Measurements from ENCODE around the gene CCDC157.
"Not testable (repeated sequence)": the region's sequence is repeated elsewhere in the genome, so short reads cannot be mapped to it uniquely, and the experiment has no call there.

The CCDC157 gene

GRCh38 chr22:30336752-30337460 lies 19.9 kb upstream of the CCDC157 start:
- ChIA-PET POLR2A (interaction anchor here (1.6 kb wide), 1 partner anchor 10 kb away, joined by 7 read pairs; the partner anchor contains the start of gene TBC1D10A), CTCF (interaction anchor here (0.7 to 1.8 kb wide), 4 partner anchors 10 to 231 kb away, joined by 4 to 6 read pairs (median 4); partner anchors contain the start of gene TBC1D10A)
- H3K36me3 ChIP-seq (ENCODE audit: control insufficient read depth in 2 of 2, insufficient read depth in 1 of 2, low read length in 2 of 2), result peaks cover 66 to 99% of the 10 kb centered on the region in 2 experiments
- no peak for TF ChIP-seq ZNF449 (tag by site-specific recombination; IDR thresholded peaks at IDR 0.05)
- TF ChIP-seq ZNF404 (tag by site-specific recombination; IDR thresholded peaks at IDR 0.05), result no peak
- no peak overlapping the region for H3K27ac ChIP-seq (ENCODE audit: extremely low read depth, low read depth, low read length)
- H3K4me1 ChIP-seq (ENCODE audit: control insufficient read depth, insufficient read depth, low read length), result no peaks in the 10 kb centered on the region
- H3K9me3 ChIP-seq (ENCODE audit: control insufficient read depth, insufficient read depth, low read depth, low read length), result no peaks in the 10 kb centered on the region
- H3K4me3 ChIP-seq (ENCODE audit: low read depth, low read length), result no peak overlapping the region

GRCh38 chr22:30337461-30337778 lies 19.4 kb upstream of the CCDC157 start:
- Histone ChIP-seq H3K4me3 (ENCODE audit: low read depth, low read length) (no peak overlapping the region), H3K36me3 (ENCODE audit: control insufficient read depth in 2 of 2, insufficient read depth in 1 of 2, low read length in 2 of 2) (peaks cover 71 to 100% of the 10 kb centered on the region in 2 experiments), H3K27ac (ENCODE audit: extremely low read depth, low read depth, low read length) (no peak overlapping the region), H3K4me1 (ENCODE audit: control insufficient read depth, insufficient read depth, low read length) (no peaks in the 10 kb centered on the region), H3K9me3 (ENCODE audit: control insufficient read depth, insufficient read depth, low read depth, low read length) (no peaks in the 10 kb centered on the region)
- CTCF ChIA-PET, result interaction anchor here (1.2 to 1.8 kb wide), 2 partner anchors 11 to 49 kb away, joined by 4 read pairs; partner anchors contain the start of gene TBC1D10A
- POLR2A ChIA-PET, result no interaction called here
- TF ChIP-seq ZNF335 (tag by site-specific recombination; conservative IDR thresholded peaks at IDR 0.05) (no peak), ZBTB7A (tag by site-specific recombination; IDR thresholded peaks at IDR 0.05; ENCODE audit: low read depth) (no peak), ZBTB21 (tag by site-specific recombination; IDR thresholded peaks at IDR 0.05) (no peak), ZNF394 (tag by site-specific recombination; IDR thresholded peaks at IDR 0.05; ENCODE audit: borderline replicate concordance) (no peak), ZNF146 (tag by site-specific recombination; IDR thresholded peaks at IDR 0.05) (no peak), ZSCAN30 (tag by site-specific recombination; IDR thresholded peaks at IDR 0.05) (no peak), ZNF623 (tag by site-specific recombination; IDR thresholded peaks at IDR 0.05) (no peak), ZBTB17 (tag by site-specific recombination; IDR thresholded peaks at IDR 0.05) (no peak), ZNF174 (tag by site-specific recombination; IDR thresholded peaks at IDR 0.05) (no peak), ZIC2 (tag by site-specific recombination; IDR thresholded peaks at IDR 0.05) (no peak), WT1 (tag by site-specific recombination; IDR thresholded peaks at IDR 0.05) (no peak), KLF17 (tag by site-specific recombination; IDR thresholded peaks at IDR 0.05) (no peak), ZNF558 (tag by site-specific recombination; IDR thresholded peaks at IDR 0.05) (no peak), ZNF548 (tag by site-specific recombination; IDR thresholded peaks at IDR 0.05) (no peak), GLI2 (tag by site-specific recombination; IDR thresholded peaks at IDR 0.05; ENCODE audit: borderline replicate concordance, low read depth) (no peak), ZNF792 (tag by site-specific recombination; IDR thresholded peaks at IDR 0.05) (no peak), REST (tag by site-specific recombination; IDR thresholded peaks at IDR 0.05) (no peak)

- CTCF ChIA-PET, result interaction anchor here (1.8 kb wide), 1 partner anchor 50 kb away, joined by 4 read pairs; no protein-coding TSS in a partner anchor
- H3K9me3 ChIP-seq (ENCODE audit: control insufficient read depth, insufficient read depth, low read depth, low read length); H3K4me1 ChIP-seq (ENCODE audit: control insufficient read depth, insufficient read depth, low read length); H3K27ac ChIP-seq (ENCODE audit: extremely low read depth, low read depth, low read length); H3K4me3 ChIP-seq (ENCODE audit: low read depth, low read length): not testable (repeated sequence)
- H3K36me3 ChIP-seq (ENCODE audit: control insufficient read depth in 2 of 2, insufficient read depth in 1 of 2, low read length in 2 of 2), result peaks cover 74 to 100% of the 10 kb centered on the region in 2 experiments
- POLR2A ChIA-PET, result interaction anchor here (0.7 to 1.2 kb wide), 3 partner anchors 11 to 615 kb away, joined by 3 to 5 read pairs (median 3); partner anchors contain the start of genes CCDC157, SF3A1 and TBC1D10A
These were observed 18.5 kb upstream of the CCDC157 start for GRCh38 chr22:30338341-30338740.
